Fibroblast of lung (primary cell): ENCODE data around the gene DET1.

Source experiments
- EZH2 ChIP-seq: IDR thresholded peaks from 2 replicates; pipeline ENCODE4 v1.5.1; 2012; ENCODE audit warnings: low read length, control low read depth, mild to moderate bottlenecking; ENCODE audit errors: missing control alignments
- TF ChIP-seq, protein P1 (sequence below), 2 donors: IDR thresholded peaks in 1 of 2; conservative IDR thresholded peaks in 1 of 2; 1 replicate in 1 of 2; 2 replicates in 1 of 2; pipeline ENCODE4 v1.5.1; 2011 to 2012; ENCODE audit warnings: low read length in 2 of 2, control low read depth in 1 of 2, inconsistent platforms in 1 of 2, low read depth in 1 of 2, mild to moderate bottlenecking in 1 of 2

DNA sequence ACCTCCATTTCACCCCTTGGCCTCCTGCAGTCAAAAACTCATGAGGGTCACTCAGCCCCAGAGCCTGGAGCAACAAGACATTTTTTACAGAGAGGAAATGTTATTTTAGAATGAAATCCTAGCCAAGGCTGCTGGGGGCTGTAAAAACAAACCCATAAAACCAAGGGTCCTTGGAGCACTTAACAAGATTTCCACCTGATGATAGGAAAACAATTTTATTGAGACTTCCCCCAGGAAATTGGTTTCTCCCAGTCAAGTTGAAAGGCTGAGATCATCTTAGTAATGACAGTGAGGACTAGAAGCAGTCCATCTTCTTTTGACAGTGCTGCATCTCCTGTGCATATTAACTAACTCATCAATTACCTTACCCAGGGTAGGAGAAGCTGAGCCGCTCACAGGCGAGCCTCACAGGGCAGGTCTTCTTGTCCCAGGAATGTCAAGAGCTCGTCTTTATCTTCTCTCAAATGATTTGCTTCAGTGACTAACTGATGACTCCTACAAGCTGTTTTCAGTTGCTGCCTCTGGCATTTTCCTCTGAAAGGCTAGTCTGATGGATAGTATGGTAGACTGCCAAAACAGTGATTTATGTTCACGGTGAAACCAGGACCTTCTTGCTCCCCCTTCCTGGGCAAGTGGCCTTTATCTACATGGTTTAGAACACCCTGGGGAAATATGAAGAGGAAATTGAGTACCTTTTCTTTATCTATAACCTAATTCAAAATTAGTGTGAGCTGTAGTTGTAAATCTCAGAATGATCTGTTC, 40.1 kb upstream of the DET1 start:
- TF ChIP-seq, protein P1, sequence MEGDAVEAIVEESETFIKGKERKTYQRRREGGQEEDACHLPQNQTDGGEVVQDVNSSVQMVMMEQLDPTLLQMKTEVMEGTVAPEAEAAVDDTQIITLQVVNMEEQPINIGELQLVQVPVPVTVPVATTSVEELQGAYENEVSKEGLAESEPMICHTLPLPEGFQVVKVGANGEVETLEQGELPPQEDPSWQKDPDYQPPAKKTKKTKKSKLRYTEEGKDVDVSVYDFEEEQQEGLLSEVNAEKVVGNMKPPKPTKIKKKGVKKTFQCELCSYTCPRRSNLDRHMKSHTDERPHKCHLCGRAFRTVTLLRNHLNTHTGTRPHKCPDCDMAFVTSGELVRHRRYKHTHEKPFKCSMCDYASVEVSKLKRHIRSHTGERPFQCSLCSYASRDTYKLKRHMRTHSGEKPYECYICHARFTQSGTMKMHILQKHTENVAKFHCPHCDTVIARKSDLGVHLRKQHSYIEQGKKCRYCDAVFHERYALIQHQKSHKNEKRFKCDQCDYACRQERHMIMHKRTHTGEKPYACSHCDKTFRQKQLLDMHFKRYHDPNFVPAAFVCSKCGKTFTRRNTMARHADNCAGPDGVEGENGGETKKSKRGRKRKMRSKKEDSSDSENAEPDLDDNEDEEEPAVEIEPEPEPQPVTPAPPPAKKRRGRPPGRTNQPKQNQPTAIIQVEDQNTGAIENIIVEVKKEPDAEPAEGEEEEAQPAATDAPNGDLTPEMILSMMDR (conservative IDR thresholded peaks at IDR 0.05 in 1 of 2, IDR thresholded peaks at IDR 0.05 in 1 of 2; ENCODE audit: low read depth in 1 of 2, low read length in 2 of 2), result no peak
- TF ChIP-seq EZH2, result no peak
